Pancreas (tissue), 10 donors: ENCODE data around the gene MCC. TPM values are rescaled to one million over a fixed set of nuclear protein-coding genes. Genes with fewer than 3 reads are reported as not detected.

Source experiments
- ATAC-seq, 4 donors: fragments of 200-7000 bp; cut with Tn5 transposase; one replicate each; pipeline versions ENCODE4 v1.8.0 to v1.9.1; 2020; ENCODE audit warnings: mild to moderate bottlenecking in 4 of 4, moderate library complexity in 4 of 4
- DNase-seq, 6 donors: peaks; one replicate each; pipeline ENCODE4 v3.0.0-alpha.2; 2020
- FAIRE-seq: peaks from 2 replicates; lab custom pipeline; 2012; peaks lifted over from hg19 to GRCh38; lab: Jason Lieb, UNC
- H3K27ac ChIP-seq, 4 donors: fragments of 200-600 bp; sonication (generic); 1 replicate in 3 of 4; 2 replicates in 1 of 4; pipeline versions ENCODE4 v1.5.0 to v1.8.0; 2020
- H3K27me3 ChIP-seq, 4 donors: fragments of 200-600 bp; one replicate each; pipeline ENCODE4 v1.8.0; 2021
- H3K36me3 ChIP-seq, 3 donors: fragments of 200-600 bp; sonication (generic) in 1 of 3; one replicate each; pipeline versions ENCODE4 v1.5.0 to v1.8.0; 2020 to 2021
- H3K4me1 ChIP-seq, 3 donors: fragments of 200-600 bp; one replicate each; pipeline ENCODE4 v1.8.0; 2021
- H3K4me3 ChIP-seq, 4 donors: fragments of 200-600 bp; sonication (generic) in 2 of 4; one replicate each; pipeline versions ENCODE4 v1.5.0 to v1.8.0; 2020 to 2021
- H3K9me3 ChIP-seq, 4 donors: fragments of 200-600 bp; one replicate each; pipeline ENCODE4 v1.8.0; 2021
- WGBS, 2 donors: extraction: QIAGEN DNeasy Blood & Tissue Kit; methylation state at CpG; one replicate each; pipeline ENCODE4 v1.1.7; 2013; 5-methylcytosine and 5-hydroxymethylcytosine counted together
- intact Hi-C, 3 donors: fragments of 100-400 bp; cut with DNase I; formaldehyde crosslinking; loops; one replicate each; pipeline versions ENCODE4 v1.11.1 to v1.14.2; 2022
- polyA plus RNA-seq, 2 donors: library from polyadenylated mRNA; stranded (reverse); fragments of 200-250 nt; gene quantifications; one replicate each; pipeline ENCODE4 v1.2.3, GENCODE V29; 2013
- total RNA-seq, 6 donors: library from RNA; stranded (reverse); fragmentation: NEBNext Ultra II Directional in 4 of 6; extraction: Animal tissue kit (Norgen Biotek cat#: 25700) in 4 of 6; gene quantifications; one replicate each; pipeline versions ENCODE4 v1.2.1 to v1.2.4, GENCODE V29; 2021 to 2023
- TF ChIP-seq, protein P1 (sequence below), 4 donors: fragments of 200-600 bp; sonication (generic) in 3 of 4; IDR thresholded peaks; one replicate each; pipeline versions ENCODE4 v1.5.0 to v1.8.0; 2021; ENCODE audit warnings: antibody characterized with exemption in 4 of 4
- donor health status: healthy with polysubstance abuse.
- donor health status: DM: no; HTN: no; CAD: no; lungs with moderate emphysema.
- donor health status: DM: no; HTN: no; CAD: no.
- donor health status: control.
- donor health status: control.
- donor health status: Bipolar disorder and iron deficiency.
- donor health status: DM: yes; HTN: yes; CAD: no.
- donor health status: DM: no; HTN: no; CAD: no.
- donor health status: DM: no; HTN: no; CAD: no.
- donor health status: DM: yes; HTN: yes; CAD: no.

MCC gene
- total and polyA plus RNA-seq, 8 donors = 1.3 to 8.3 (median 4.0) TPM

DNA sequence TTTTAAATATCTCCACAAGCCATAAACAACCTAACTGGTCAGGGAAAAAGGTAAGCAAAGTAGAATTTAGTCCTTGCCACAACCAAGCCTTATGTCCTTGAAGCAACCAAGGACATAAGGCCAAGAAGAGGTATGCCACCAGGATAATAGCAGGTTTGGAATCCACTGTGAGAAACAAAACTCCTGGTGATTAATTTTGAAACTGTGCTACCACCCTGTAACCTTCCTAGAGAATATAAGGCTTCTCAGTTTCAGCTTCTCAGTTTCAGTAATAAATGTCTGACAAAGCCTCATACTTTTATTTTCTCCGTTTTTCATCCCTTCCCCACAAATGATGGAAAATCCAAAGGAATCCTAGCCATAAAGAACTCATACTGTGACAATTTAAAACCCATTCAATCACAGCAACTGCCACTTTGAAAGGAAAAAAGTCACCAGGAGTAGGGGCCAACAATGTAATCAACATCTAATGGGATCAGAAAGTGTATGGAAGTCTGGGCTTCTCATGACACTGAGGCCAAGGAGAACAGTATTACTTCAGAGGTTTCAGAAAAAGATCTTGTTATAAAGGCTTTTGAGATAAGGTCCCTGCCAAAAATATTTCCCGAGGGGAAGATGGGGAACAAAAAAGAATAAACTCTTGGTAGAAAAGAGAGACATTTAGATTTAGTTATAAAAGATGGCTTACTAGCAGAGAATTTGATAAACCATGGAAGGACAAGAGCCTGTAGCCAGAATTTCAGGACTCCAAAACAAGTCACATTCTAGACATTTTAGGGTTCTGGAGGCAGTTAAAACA, 242.6 kb downstream of the MCC start:
- TF ChIP-seq, protein P1, sequence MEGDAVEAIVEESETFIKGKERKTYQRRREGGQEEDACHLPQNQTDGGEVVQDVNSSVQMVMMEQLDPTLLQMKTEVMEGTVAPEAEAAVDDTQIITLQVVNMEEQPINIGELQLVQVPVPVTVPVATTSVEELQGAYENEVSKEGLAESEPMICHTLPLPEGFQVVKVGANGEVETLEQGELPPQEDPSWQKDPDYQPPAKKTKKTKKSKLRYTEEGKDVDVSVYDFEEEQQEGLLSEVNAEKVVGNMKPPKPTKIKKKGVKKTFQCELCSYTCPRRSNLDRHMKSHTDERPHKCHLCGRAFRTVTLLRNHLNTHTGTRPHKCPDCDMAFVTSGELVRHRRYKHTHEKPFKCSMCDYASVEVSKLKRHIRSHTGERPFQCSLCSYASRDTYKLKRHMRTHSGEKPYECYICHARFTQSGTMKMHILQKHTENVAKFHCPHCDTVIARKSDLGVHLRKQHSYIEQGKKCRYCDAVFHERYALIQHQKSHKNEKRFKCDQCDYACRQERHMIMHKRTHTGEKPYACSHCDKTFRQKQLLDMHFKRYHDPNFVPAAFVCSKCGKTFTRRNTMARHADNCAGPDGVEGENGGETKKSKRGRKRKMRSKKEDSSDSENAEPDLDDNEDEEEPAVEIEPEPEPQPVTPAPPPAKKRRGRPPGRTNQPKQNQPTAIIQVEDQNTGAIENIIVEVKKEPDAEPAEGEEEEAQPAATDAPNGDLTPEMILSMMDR (IDR thresholded peaks at IDR 0.05) = no peak
- ATAC-seq (no peak), FAIRE-seq (no peak), DNase-seq (no peak)
- Histone ChIP-seq H3K4me3 (no peak overlapping the region), H3K36me3 (no peaks in the 10 kb centered on the region), H3K27me3 (no peaks in the 10 kb centered on the region), H3K4me1 (no peaks in the 10 kb centered on the region), H3K9me3 (no peaks in the 10 kb centered on the region), H3K27ac (peak overlapping the region in 1 of 4 donors; percentile 13)
- intact Hi-C loops = no loop called here
- WGBS, 2 donors = 40 to 47% methylated on average over 2 of the region's 2 CpGs

DNA sequence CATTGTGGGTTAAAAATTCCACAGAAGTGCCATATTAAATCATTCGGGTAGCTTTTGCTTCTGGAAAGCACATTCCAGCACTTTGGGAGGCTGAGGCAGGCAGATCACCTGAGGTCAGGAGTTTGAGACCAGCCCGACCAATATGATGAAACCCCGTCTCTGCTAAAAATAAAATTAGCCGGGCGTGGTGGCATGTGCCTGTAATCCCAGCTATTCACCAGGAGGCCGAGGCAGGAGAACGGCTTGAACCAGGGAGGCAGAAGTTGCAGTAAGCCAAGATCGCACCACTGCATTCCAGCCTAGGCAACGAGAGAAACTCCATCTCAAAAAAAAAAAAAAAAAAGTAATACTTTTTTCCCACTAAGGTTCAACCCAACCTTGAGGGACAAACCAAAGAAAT, 243.3 kb downstream of the MCC start:
- WGBS, 2 donors = 86 to 87% methylated on average over 9 of the region's 9 CpGs
- intact Hi-C loops = no loop called here
- FAIRE-seq = no peak

DNA sequence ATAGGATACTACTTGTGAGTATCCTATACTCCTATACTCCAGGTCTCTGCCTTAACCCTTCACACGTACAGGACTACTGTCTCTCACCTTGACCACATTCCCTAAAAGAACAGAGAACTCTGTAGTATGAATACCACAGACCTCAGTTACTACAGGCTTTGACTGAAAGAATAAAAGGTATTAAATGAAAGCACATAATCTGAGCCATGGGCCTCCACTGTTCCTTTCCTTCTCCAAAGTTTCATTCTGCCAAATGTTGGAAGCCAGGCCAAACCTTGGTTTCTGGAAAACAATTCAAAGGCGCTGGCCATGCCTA, 244.9 kb downstream of the MCC start:
- Histone ChIP-seq H3K4me3 (no peak overlapping the region), H3K9me3 (no peaks in the 10 kb centered on the region), H3K36me3 (no peaks in the 10 kb centered on the region), H3K27me3 (no peaks in the 10 kb centered on the region), H3K27ac (no peak overlapping the region), H3K4me1 (no peaks in the 10 kb centered on the region)
- ATAC-seq (no peak), DNase-seq (no peak), FAIRE-seq (no peak)
- TF ChIP-seq, protein P1 (IDR thresholded peaks at IDR 0.05) = no peak
- intact Hi-C loops = no loop called here
- WGBS, 2 donors = 60 to 86% methylated on average over 2 of the region's 2 CpGs

More for the DNA sequence above, 243.3 kb downstream of the MCC start:
- no peaks in the 10 kb centered on the region for H3K27me3 ChIP-seq
- H3K4me3 ChIP-seq = no peak overlapping the region
- ATAC-seq = no peak
- no peaks in the 10 kb centered on the region for H3K4me1 ChIP-seq
- no peaks in the 10 kb centered on the region for H3K9me3 ChIP-seq
- no peak overlapping the region for H3K27ac ChIP-seq
- no peak for DNase-seq
- TF ChIP-seq, protein P1 (IDR thresholded peaks at IDR 0.05) = no peak
- H3K36me3 ChIP-seq = no peaks in the 10 kb centered on the region

DNA sequence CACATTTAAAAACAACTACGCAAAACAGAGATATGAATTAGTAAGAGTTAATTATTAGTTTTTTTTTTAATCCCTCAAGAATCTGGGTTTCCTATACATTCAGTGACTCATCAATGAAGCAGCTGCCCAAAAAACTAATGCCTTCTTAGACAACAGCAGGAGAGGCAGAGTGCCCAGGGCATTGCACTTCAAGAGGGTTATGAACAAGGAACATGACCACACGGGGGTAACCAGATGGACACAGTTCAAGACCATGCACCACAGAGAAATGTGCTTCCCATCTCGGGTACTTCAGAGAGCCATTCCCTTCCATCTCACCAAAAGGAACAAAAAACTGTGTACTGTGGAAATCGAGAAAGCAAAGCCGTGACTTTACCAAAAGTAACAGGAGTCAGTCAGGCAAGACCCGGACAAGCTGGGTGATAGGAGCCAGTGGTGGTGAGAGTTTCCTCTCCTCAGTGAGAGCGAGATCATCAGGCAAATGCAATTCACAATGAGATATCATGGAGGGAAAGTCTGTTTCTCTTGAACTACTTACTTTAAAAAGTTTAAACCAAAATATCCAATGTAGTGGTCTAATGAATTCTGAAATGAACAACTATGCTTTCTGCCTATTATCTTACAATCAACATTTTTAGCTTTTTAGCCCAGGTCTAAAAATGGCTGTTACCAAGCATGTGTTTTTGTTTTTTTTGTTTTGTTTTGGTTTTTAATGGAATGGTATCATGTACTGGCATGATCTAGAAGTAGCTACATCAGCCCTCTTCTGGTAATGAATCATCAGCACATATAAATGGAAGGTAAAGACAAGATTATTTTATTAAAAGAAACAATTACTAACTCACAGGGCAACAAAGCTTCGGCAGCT, 245.5 kb downstream of the MCC start:
- WGBS, 2 donors = 76 to 83% methylated on average over 8 of the region's 8 CpGs

More for the DNA sequence above, 245.5 kb downstream of the MCC start:
- Histone ChIP-seq H3K4me1 (no peaks in the 10 kb centered on the region), H3K4me3 (no peak overlapping the region), H3K9me3 (no peaks in the 10 kb centered on the region), H3K27me3 (no peaks in the 10 kb centered on the region), H3K27ac (no peak overlapping the region), H3K36me3 (no peaks in the 10 kb centered on the region)
- FAIRE-seq (no peak), DNase-seq (no peak), ATAC-seq (no peak)
- intact Hi-C loops = no loop called here
- TF ChIP-seq, protein P1 (IDR thresholded peaks at IDR 0.05) = no peak
